CD4-positive, alpha-beta T cell treated with Interleukin-6 at 100 ng/mL for 8 hours (primary cell): Measurements from ENCODE around the gene BRD8.
A peak's percentile ranks its signal among the peaks of the same experiment; 100 is the strongest.
"Not testable (repeated sequence)": the region's sequence is repeated elsewhere in the genome, so short reads cannot be mapped to it uniquely, and the experiment has no call there.

ENCODE experiments used
- DNase-seq: peaks from one replicate; pipeline ENCODE4 v3.0.0-alpha.2; 2020; ENCODE audit warnings: mixed read lengths, low spot score

The BRD8 gene, protein sequence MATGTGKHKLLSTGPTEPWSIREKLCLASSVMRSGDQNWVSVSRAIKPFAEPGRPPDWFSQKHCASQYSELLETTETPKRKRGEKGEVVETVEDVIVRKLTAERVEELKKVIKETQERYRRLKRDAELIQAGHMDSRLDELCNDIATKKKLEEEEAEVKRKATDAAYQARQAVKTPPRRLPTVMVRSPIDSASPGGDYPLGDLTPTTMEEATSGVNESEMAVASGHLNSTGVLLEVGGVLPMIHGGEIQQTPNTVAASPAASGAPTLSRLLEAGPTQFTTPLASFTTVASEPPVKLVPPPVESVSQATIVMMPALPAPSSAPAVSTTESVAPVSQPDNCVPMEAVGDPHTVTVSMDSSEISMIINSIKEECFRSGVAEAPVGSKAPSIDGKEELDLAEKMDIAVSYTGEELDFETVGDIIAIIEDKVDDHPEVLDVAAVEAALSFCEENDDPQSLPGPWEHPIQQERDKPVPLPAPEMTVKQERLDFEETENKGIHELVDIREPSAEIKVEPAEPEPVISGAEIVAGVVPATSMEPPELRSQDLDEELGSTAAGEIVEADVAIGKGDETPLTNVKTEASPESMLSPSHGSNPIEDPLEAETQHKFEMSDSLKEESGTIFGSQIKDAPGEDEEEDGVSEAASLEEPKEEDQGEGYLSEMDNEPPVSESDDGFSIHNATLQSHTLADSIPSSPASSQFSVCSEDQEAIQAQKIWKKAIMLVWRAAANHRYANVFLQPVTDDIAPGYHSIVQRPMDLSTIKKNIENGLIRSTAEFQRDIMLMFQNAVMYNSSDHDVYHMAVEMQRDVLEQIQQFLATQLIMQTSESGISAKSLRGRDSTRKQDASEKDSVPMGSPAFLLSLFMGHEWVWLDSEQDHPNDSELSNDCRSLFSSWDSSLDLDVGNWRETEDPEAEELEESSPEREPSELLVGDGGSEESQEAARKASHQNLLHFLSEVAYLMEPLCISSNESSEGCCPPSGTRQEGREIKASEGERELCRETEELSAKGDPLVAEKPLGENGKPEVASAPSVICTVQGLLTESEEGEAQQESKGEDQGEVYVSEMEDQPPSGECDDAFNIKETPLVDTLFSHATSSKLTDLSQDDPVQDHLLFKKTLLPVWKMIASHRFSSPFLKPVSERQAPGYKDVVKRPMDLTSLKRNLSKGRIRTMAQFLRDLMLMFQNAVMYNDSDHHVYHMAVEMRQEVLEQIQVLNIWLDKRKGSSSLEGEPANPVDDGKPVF

DNA sequence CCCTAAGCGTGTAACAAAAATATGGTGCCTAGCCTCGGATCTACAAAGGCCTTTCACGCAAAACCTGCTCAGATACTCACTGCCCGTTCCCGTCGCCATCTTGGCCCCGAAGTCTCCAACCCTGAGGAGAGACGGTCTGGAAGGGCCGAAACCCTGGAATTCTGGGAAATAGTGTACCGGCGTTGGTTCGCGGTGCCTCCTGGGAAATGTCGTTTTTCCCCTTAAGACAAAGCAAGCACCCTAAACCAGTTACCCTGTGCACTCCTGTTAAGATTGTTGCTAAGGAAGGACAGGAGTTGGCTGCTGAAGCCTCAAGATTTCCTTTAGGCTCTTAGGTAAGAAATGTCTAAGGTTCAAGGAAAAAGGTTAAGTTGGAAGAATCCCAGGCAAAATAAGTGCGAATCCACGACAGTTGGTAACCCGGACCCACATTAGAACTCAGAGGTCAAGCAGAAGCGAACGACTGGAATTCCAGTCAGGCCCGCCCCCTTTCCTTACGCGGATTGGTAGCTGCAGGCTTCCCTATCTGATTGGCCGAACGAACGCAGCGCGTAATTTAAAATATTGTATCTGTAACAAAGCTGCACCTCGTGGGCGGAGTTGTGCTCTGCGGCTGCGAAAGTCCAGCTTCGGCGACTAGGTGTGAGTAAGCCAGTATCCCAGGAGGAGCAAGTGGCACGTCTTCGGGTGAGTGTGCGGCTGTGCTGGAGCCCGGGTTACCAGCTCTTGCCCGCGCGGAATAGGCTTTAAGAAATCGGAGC is at the start of gene BRD8, which contains the start of gene KIF20A:
BRD8 (minus strand) TSS at position 115 of the 761 bp plus-strand sequence; CDS start at position 99, 16 bp downstream.
KIF20A (plus strand) TSS at position 597 of the 761 bp plus-strand sequence. CDS start 569 bp downstream, outside the sequence.
- DNase-seq, result peak; percentile 91

DNA sequence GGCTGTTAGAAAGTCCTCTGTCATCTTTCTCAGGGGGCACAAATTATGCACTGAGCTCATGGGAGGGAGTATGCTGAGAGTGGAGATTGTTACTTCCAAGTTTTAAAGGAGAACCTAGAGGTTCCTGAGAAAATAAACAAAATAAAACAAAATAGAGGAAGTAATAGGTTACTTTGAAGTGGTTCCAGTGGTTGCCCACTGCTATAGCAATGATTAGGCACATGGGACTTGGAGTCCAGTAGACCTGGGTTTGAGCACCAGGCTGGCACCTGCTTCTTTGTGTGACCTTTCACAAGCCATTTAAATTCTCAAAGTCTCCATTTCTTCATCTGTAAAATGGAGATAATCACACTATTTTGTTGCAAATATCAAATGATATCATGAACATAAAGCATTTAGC is 48.5 kb upstream of the BRD8 start:
- no peak for DNase-seq

DNA sequence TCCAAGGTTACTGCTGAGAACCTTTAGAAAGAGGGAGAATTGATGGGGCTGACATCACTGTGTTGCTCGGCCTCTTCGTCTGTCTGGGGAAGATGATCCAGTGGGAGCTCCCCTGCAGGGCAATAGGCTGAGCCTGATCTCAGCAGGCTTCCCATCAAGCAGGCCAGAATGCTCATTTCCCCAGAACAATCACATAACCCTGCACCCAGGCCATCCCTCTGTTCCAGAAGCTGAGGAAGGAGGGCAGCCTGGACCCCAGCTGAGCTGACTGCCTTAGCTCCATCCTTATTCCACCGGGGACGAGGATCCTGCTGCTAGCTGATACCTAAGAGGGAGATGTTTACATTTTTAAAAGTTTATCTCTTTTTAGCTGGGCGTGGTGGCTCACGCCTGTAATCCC is 46.3 kb upstream of the BRD8 start:
- no peak for DNase-seq

DNA sequence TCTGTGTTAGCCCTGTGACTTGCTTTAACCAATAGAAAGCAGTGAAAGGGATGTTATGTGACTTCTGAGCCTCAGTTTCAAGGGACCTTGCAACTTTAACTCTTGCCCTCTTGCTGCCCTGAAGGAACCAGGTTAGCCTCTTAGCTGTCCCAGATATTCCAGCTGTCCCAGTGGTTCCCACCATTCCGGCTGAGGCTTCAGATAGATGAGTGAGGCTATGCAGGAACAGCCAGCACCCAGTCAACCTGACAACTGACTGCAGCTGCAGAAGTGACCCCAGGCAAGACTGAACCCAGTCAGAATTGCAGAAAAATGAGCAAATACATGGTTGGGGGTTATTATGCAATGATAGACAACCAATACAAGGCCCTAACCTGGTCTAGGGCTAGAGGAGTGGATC is 45.1 kb upstream of the BRD8 start:
- no peak for DNase-seq

DNA sequence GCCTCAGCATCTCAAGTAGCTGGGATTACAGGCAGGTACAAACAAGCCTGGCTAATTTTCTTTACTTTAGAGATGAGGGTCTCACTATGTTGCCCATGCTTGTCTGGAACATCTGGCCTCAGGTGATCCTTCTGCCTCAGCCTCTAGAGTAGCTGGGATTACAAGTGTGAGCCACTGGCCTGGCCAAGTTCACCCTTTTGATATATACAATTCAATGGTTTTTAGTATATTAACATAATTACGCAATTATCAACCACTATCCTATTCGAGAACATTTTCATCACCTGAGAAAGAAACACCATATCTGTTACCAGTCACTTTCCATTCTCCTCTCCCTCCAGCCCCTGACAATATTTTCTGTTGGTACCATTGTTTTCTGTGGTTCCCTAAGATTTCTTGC is 38.4 kb upstream of the BRD8 start:
- DNase-seq, result no peak

DNA sequence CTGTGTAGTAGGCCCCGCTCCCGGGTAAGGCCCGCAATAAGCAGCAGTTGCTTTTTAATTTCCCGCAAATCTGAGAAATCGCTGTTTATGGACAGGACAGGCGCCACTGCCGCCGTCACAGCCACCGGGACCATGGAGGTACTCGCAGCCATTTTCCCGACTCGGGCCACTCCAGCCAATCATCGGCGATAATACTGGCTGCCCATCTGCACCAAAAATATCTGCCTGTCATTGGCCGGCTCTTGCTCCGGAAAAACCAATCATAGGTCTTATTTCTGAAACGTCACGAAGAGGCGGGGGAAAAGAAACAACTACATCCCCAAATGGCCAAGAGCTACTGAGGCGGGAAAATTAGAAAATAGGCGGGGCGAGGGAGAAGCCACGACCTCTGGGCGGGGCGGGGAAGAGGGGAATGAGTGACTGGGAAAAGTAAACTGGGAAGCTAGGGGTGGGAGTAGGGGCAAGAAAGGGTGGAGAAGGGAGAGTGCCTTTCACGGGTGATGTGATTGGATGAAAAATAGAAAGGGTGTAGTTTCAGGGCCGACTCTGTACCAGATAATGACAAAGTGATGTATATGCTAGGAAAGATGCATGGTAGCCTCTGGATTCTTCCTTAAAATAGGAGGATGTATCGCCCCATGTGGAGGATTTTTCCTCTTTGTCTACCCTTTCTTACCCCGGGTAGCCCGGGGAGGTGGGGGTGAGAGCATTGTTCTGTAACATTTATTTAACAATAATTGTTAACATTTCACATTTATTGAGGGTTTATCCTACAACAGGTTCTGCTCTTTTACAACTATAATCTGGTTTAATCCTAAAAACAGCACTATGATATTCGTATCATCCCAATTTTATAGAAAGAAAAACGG is 35.0 kb upstream of the BRD8 start, which contains the start of gene CDC23:
CDC23 (minus strand) TSS at position 163 of the 869 bp plus-strand sequence; CDS start at position 152, 11 bp downstream.
- peak; percentile 92 for DNase-seq

DNA sequence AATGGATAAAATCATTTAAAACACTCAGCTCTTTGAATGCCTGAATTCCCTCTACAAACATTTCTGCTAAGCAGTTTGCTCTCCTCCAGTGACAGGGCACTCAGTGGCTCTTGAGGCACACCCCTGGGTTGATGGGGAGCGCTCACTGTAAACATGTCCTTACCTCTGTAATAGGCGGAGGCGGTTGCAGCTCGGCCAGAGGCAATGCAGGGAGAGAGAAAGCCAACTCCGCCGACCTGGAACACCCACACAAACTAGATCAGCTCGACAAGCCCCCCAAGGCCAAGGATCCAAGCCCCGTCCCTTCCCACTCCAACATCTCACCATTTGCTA is 34.4 kb upstream of the BRD8 start:
- no peak for DNase-seq

DNA sequence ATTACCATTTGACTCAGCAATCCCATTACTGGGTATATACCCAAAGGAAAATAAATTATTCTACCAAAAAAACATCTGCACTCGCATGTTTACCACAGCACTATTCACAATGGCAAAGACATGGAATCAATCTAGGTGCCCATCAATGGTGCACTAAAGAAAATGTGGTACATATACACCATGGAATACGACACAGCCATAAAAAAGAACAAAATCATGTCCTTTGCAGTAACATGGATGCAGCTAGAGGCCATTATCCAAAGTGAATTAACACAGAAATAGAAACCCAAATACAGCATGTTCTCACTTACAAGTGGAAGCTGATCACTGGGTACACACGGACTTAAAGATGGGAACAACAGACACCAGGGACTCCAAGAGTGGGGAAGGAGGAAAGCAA is 32.6 kb upstream of the BRD8 start:
- DNase-seq, result no peak

DNA sequence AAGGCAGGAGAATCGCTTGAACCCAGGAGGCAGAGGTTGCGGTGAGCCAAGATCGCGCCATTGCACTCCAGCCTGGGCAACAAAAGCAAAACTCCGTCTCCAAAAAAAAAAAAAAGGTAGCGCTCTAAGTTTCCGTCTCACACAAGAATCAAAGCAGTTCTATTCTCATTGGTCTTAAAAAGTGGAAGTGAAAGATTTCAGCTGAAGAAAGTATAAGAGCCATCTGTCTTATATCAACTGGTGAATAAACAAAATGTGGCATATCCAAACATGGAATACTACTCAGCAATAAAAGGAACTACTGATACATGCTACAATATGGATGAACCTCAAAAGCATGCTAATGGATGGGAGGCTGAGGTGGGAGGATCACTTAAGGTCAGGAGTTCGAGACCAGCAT is 15.4 kb upstream of the BRD8 start:
- DNase-seq, result not testable (repeated sequence)

DNA sequence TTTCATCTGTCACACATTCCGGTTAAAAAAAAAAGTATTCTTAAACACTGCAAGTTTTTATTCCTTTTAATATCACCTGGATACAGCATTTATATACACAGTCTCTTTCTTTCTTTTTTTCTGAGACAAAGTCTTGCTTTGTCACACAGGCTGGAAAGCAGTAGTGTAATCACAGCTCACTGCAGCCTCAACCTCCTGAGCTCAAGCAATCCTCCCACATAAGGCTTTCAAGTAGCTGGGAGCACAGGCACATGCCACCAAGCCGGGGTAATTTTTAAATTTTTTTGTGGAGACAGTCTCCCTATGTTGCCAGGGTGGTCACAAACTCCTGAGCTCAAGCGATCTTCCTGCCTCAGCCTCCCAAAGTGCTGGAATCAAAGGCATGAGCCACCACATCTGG is 14.4 kb upstream of the BRD8 start:
- DNase-seq, result no peak

DNA sequence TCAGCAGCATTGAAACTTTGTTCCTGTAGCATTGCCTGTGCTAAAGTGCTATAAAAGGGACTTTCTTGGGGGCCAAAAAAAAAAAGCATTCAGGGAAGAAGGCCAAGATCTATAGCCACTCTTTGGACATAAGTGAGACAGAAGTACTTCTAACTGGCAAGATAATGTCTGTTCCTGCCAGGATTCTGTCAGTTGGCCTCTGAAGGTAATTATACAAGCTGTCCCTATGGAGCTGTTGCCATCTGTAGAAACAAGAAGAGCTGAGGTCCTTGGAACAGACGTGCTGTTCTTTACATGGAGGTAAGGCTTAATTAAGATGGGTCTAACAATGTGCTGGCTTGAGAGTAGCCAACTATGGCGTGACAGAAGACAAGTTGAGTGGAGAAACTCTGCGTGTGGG is 10.2 kb upstream of the BRD8 start:
- DNase-seq, result no peak

DNA sequence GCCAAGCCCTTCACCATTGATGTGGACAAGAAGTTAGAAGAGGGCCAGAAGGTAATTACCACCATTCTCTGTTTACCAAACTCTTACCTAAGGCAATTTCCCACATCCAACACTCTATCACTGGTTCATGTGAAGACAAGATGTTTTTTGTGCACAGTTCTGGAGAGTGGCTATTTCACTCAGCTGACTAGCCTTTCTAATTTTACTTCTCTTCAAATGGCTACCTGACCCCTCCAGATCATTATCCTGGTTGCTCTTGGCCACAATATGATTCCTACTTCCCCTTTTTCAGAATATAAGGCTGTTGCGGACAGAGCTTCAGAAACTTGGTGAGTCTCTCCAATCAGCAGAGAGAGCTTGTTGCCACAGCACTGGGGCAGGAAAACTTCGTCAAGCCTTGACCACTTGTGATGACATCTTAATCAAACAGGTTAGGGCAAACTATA is 7.6 kb upstream of the BRD8 start:
- DNase-seq, result no peak

DNA sequence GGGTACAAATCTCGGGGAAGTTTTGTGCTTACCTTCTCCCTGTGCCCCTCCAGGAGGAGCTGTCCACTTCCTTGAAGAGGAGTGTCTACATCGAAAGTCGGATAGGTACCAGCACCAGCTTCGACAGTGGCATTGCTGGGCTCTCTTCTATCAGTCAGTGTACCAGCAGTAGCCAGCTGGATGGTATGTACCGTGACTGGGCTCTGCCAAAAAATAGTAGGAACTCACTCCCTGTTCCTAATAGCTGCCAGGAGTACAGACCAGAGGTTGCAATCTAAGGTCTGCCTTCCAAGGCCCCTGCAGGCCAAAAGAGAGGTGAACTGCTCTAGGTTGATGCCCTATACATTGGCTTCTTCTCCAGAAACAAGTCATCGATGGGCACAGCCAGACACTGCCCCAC is 4.4 kb upstream of the BRD8 start:
- no peak for DNase-seq

DNA sequence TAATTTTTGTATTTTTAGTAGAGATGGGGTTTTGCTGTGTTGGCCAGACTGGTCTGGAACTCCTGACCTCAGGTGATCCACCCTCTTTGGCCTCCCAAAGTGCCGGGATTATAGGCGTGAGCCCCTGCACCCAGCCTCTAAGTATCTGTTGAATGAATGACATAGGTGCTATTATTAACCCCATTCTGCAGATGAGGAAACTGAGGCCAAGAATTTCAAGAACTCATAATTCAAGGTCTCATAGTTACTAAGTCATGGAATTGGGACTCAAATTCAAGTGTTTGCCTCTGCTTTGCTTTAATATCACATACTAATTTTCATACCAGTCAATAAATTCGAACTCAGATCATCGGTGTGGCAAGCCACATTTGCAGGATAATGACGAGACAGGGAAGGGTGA is 2.4 kb upstream of the BRD8 start:
- DNase-seq, result no peak

DNA sequence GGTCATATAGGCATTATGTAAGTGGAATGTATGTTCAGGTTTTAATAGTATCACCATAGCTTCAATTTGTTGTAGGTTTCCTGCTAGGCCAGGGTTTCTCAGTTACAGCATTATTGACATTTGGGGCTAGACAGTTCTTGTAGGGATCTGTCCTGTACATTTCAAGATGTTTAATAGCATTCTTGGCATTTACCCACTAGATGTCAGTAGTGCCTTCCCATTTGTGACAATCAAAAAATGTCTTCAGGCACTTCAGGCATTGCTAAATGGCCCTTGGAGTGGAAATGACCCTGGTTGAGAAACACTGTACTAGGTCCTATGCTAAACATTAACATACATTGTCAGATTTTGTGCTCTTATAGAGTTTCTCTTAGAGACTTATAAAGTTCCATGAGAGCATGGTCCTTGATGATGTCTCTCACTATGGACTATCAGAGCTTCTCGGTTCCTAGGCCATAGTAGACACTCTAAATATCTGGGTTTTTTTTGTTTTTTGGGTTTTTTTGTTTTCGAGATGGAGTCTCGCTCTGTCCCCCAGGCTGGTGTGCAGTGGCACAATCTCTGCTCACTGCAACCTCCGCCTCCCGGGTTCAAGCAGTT is 1.9 kb upstream of the BRD8 start:
- DNase-seq, result peak; percentile 12

DNA sequence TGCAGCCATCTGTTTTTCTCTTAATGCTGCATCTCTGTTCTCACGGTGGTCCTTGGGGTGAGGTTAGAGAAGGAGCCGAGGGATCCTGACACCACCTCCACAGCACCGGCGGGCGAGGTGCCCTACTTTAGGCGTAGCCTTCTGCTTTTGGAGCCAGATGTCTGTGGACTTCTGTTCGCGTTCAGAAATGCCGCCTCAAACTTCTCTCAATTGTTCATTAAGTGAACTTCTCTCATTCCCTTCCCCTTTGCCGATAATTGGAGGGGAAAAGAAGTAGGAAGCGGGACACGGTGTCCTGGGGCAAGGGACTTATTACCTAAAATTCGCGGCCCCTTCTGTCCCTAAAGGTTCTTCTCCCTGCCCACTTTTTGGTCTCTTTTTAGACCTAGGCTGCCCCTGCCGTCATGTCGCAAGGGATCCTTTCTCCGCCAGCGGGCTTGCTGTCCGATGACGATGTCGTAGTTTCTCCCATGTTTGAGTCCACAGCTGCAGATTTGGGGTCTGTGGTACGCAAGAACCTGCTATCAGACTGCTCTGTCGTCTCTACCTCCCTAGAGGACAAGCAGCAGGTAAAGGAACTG is 937 bp upstream of the BRD8 start:
- DNase-seq, result no peak

DNA sequence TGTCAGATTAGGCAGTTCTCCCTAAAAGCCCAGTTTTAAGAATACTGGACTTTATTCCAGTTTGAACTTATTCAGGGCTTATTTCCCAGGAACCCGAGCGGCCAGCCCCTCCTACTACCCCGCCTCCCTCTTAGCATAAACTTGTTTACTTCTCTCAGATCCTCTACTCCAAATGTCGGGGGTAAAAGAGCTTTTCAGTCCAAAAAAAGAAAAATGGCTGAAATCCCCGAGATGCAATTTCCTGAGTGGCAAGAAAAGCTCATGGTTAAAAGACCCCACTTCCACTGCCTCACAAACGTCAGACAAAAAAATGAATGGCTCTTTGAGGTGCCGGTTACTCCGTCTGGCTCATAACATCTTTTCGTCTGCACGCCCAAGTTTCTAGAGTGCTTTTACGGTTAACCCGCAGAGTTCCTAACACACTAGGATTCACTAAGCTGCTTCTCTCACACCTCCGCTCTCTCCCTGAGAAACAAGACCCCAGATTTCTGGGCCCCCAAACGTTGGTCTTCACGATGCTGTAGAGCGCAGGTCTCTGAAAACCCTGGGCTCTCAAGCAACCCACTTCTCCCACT is 402 bp downstream of the BRD8 start:
- peak; percentile 7 for DNase-seq

DNA sequence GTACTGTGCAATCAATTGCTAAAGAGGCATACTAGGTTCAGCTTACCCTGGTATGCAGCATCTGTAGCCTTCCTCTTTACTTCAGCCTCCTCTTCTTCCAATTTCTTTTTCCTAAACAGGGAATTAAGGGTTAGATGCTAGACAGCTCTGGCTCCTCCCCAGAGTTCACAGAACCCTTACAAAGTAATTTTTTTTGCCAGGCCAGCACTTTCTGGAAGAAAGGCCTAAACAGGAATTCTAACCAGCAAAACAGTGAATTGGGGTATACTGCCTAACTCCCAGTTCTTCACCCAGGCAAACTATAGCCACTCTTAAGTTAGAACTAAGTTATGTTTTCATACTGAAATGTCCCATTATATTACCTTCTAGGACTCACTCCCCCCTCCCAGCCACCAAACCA is 8.1 kb downstream of the BRD8 start:
- no peak for DNase-seq

DNA sequence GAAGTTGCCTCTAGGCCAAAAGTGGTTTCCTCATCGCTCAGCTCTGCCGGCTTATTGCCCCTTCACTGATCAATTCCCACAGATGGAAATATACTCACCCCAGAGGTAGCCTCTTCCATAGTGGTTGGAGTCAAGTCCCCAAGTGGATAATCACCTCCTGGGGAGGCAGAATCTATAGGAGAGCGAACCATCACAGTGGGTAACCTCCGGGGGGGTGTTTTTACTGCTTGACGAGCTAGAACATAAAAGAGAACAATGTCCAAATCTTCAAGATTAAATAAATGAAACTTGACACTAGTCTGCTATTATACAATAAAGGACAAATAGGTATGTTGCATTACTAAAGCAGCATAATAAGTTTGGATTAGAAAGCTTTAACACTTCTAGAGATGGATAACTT is 9.3 kb downstream of the BRD8 start:
- no peak for DNase-seq
